H9 (cell line): ENCODE measurements around the gene TMEM181. TPM values are rescaled to one million over a fixed set of nuclear protein-coding genes. Genes with fewer than 3 reads are reported as not detected.

Experiments
- DNase-seq: peaks from one replicate; pipeline ENCODE4 v3.0.0-alpha.2; 2017
- H2AFZ ChIP-seq: one replicate; pipeline ENCODE4 v1.6.1; 2013; ENCODE audit warnings: mild to moderate bottlenecking, low read length, control low read depth, moderate library complexity
- H2AK5ac ChIP-seq: 2 replicates; pipeline ENCODE4 v1.6.1; 2013; ENCODE audit warnings: low read length, control low read depth, mixed read lengths; ENCODE audit not compliant: insufficient read length
- H2BK120ac ChIP-seq: one replicate; pipeline ENCODE4 v1.6.1; 2013; ENCODE audit warnings: low read depth, mild to moderate bottlenecking, low read length, control low read depth, inconsistent platforms; ENCODE audit not compliant: poor library complexity, severe bottlenecking
- H2BK12ac ChIP-seq: 2 replicates; pipeline ENCODE4 v1.6.1; 2013; ENCODE audit warnings: low read length, control low read depth, mixed read lengths, low read depth; ENCODE audit not compliant: insufficient read length
- H2BK15ac ChIP-seq: 2 replicates; pipeline ENCODE4 v1.6.1; 2013; ENCODE audit warnings: low read depth, low read length, control low read depth
- H2BK20ac ChIP-seq: one replicate; pipeline ENCODE4 v1.6.1; 2013; ENCODE audit warnings: low read depth, mild to moderate bottlenecking, low read length, control low read depth, inconsistent platforms; ENCODE audit not compliant: poor library complexity, severe bottlenecking
- H2BK5ac ChIP-seq: 2 replicates; pipeline ENCODE4 v1.6.1; 2013; ENCODE audit warnings: low read length, control low read depth, mixed read lengths; ENCODE audit not compliant: insufficient read length
- H3K14ac ChIP-seq: 2 replicates; pipeline ENCODE4 v1.6.1; 2013; ENCODE audit warnings: low read length, control low read depth; ENCODE audit not compliant: insufficient read depth
- H3K18ac ChIP-seq: 2 replicates; pipeline ENCODE4 v1.6.1; 2013; ENCODE audit warnings: low read depth, mild to moderate bottlenecking, mixed read lengths, low read length, control low read depth; ENCODE audit not compliant: insufficient read length
- H3K23ac ChIP-seq: 2 replicates; pipeline ENCODE4 v1.6.1; 2013; ENCODE audit warnings: low read length, control low read depth, mixed read lengths, low read depth; ENCODE audit not compliant: insufficient read length
- H3K23me2 ChIP-seq: 2 replicates; pipeline ENCODE4 v1.6.1; 2013; ENCODE audit warnings: low read depth, mild to moderate bottlenecking, mixed read lengths, low read length, control low read depth; ENCODE audit not compliant: insufficient read length, poor library complexity, severe bottlenecking
- H3K27ac ChIP-seq: 2 replicates; pipeline ENCODE4 v1.5.1; 2013; ENCODE audit warnings: low read length, control low read depth, mixed read lengths, low read depth; ENCODE audit not compliant: insufficient read length
- H3K27me3 ChIP-seq: 2 replicates; pipeline ENCODE4 v1.6.1; 2013; ENCODE audit warnings: low read length, control low read depth, inconsistent platforms; ENCODE audit not compliant: insufficient read depth
- H3K4ac ChIP-seq: 2 replicates; pipeline ENCODE4 v1.6.1; 2013; ENCODE audit warnings: low read depth, mild to moderate bottlenecking, control low read depth, inconsistent platforms, low read length, moderate library complexity
- H3K4me1 ChIP-seq: 2 replicates; pipeline ENCODE4 v1.6.1; 2013; ENCODE audit warnings: low read length, control low read depth, inconsistent platforms; ENCODE audit not compliant: insufficient read depth
- H3K4me2 ChIP-seq: 2 replicates; pipeline ENCODE4 v1.6.1; 2013; ENCODE audit warnings: low read length, control low read depth, mixed read lengths; ENCODE audit not compliant: insufficient read length, insufficient read depth
- H3K56ac ChIP-seq: 2 replicates; pipeline ENCODE4 v1.6.1; 2013; ENCODE audit warnings: low read depth, mild to moderate bottlenecking, mixed read lengths, low read length, control low read depth; ENCODE audit not compliant: insufficient read length
- H3K79me1 ChIP-seq: 2 replicates; pipeline ENCODE4 v1.6.1; 2013; ENCODE audit warnings: low read depth, mild to moderate bottlenecking, moderate library complexity, low read length, control low read depth, inconsistent platforms; ENCODE audit not compliant: insufficient read depth, poor library complexity, severe bottlenecking
- H3K79me2 ChIP-seq: 2 replicates; pipeline ENCODE4 v1.6.1; 2013; ENCODE audit warnings: low read length, control low read depth, inconsistent platforms; ENCODE audit not compliant: insufficient read depth
- H3K9ac ChIP-seq: 2 replicates; pipeline ENCODE4 v1.6.1; 2013; ENCODE audit warnings: low read length, control low read depth, mixed read lengths; ENCODE audit not compliant: insufficient read length; ENCODE audit errors: extremely low read depth
- H3K9me3 ChIP-seq: one replicate; pipeline ENCODE4 v1.6.1; 2013; ENCODE audit warnings: low read depth, low read length, inconsistent platforms; ENCODE audit not compliant: control insufficient read depth
- H3T11ph ChIP-seq: one replicate; pipeline ENCODE4 v1.6.1; 2013; ENCODE audit warnings: mild to moderate bottlenecking, low read length, control low read depth, inconsistent platforms
- H4K20me1 ChIP-seq: one replicate; pipeline ENCODE4 v1.6.1; 2013; ENCODE audit not compliant: control insufficient read depth, insufficient read length, insufficient read depth
- H4K5ac ChIP-seq: 2 replicates; pipeline ENCODE4 v1.6.1; 2013; ENCODE audit warnings: low read depth, mild to moderate bottlenecking, mixed read lengths, low read length, control low read depth; ENCODE audit not compliant: insufficient read length
- H4K8ac ChIP-seq: replicated peaks from 2 replicates; pipeline ENCODE4 v1.6.1; 2013; ENCODE audit warnings: low read length, control low read depth, mixed read lengths, low read depth; ENCODE audit not compliant: insufficient read length
- H4K91ac ChIP-seq: 2 replicates; pipeline ENCODE4 v1.6.1; 2013; ENCODE audit warnings: low read depth, mild to moderate bottlenecking, moderate library complexity, mixed read lengths, low read length, control low read depth; ENCODE audit not compliant: insufficient read length
- H3K27ac Mint-ChIP-seq, 3 experiments: 2 replicates in 2 of 3; 3 replicates in 1 of 3; pipeline ENCODE4 v1.8.0; 2020 to 2021; ENCODE audit warnings: mixed read lengths in 3 of 3, mild to moderate bottlenecking in 1 of 3, moderate library complexity in 1 of 3
- H3K27me3 Mint-ChIP-seq: 2 replicates; pipeline ENCODE4 v1.8.0; 2021; ENCODE audit warnings: low read depth, mild to moderate bottlenecking, moderate library complexity, mixed read lengths
- H3K36me3 Mint-ChIP-seq, 3 experiments: 2 replicates in 2 of 3; 3 replicates in 1 of 3; pipeline ENCODE4 v1.8.0; 2020 to 2021; ENCODE audit warnings: low read depth in 3 of 3, mixed read lengths in 3 of 3; ENCODE audit not compliant: insufficient read depth in 1 of 3
- H3K4me1 Mint-ChIP-seq, 2 experiments: 2 replicates each; pipeline ENCODE4 v1.8.0; 2020; ENCODE audit warnings: mixed read lengths in 2 of 2
- H3K4me3 Mint-ChIP-seq, 2 experiments: 2 replicates in 1 of 2; 3 replicates in 1 of 2; pipeline ENCODE4 v1.8.0; 2020 to 2021; ENCODE audit warnings: mild to moderate bottlenecking in 2 of 2, mixed read lengths in 2 of 2, moderate library complexity in 1 of 2
- H3K9me3 Mint-ChIP-seq, 2 experiments: 2 replicates in 1 of 2; 3 replicates in 1 of 2; pipeline ENCODE4 v1.8.0; 2020; ENCODE audit warnings: mild to moderate bottlenecking in 2 of 2, mixed read lengths in 2 of 2, moderate library complexity in 1 of 2
- CTCF ChIP-seq: fragments of 200-600 bp; sonication (generic); conservative IDR thresholded peaks from 3 replicates; pipeline ENCODE4 v1.8.0; 2021; ENCODE audit warnings: antibody characterized with exemption, mild to moderate bottlenecking
- WGBS: extraction: QIAGEN DNeasy Blood & Tissue Kit; methylation state at CpG from one replicate; pipeline ENCODE4 v1.1.7; 2013; ENCODE audit warnings: missing lambda C conversion rate, low lambda C conversion rate, mixed read lengths; ENCODE audit not compliant: insufficient read length; ENCODE audit errors: extremely low coverage; 5-methylcytosine and 5-hydroxymethylcytosine counted together
- total RNA-seq: library from RNA; stranded (reverse); gene quantifications from 2 replicates; pipeline ENCODE4 v1.2.1, GENCODE V29; 2021

Gene TMEM181
- total RNA-seq, 1 experiment from 2014 or later = 24.4 TPM

GRCh38 chr6:158640519-158640918 lies 80.6 kb downstream of the TMEM181 start:
- no CpG with 5 or more reads among the region's 2 CpGs for WGBS
- no peak for TF ChIP-seq CTCF
- peaks cover 4% of the 10 kb centered on the region for H3K27me3 Mint-ChIP-seq
- H3K79me1 ChIP-seq = no peaks in the 10 kb centered on the region
- no peaks in the 10 kb centered on the region for H3K9me3 ChIP-seq
- no peak overlapping the region for H2BK120ac ChIP-seq
- peaks cover 26% of the 10 kb centered on the region in 2 experiments for H3K4me1 Mint-ChIP-seq
- no peak overlapping the region for H2AFZ ChIP-seq
- H3K18ac ChIP-seq = no peak overlapping the region
- H3K56ac ChIP-seq = no peak overlapping the region
- no peak for DNase-seq
- H2BK12ac ChIP-seq = no peak overlapping the region
- H3K9ac ChIP-seq = no peak overlapping the region
- peaks cover 2% of the 10 kb centered on the region; the same call in 1 of the 2 replicates for H3K27me3 ChIP-seq
- no peak overlapping the region for H4K8ac ChIP-seq
- H3K4me3 Mint-ChIP-seq = no peak overlapping the region
- no peak overlapping the region for H4K5ac ChIP-seq
- no peak overlapping the region for H3K14ac ChIP-seq
- peaks cover 4% of the 10 kb centered on the region for H3K23me2 ChIP-seq
- H3K79me2 ChIP-seq = no peaks in the 10 kb centered on the region; the same call in 1 of the 2 replicates
- no peaks in the 10 kb centered on the region for H3K4me1 ChIP-seq
- no peak overlapping the region for H3K4me2 ChIP-seq
- H3K23ac ChIP-seq = no peak overlapping the region
- no peak overlapping the region for H2AK5ac ChIP-seq
- no peak overlapping the region for H3K4ac ChIP-seq
- H2BK20ac ChIP-seq = no peak overlapping the region
- peak overlapping the region in 1 of 3 experiments; percentile 58; a peak in 2 of 7 replicates for H3K27ac Mint-ChIP-seq
- H3K36me3 Mint-ChIP-seq = peaks cover 11 to 35% (median 28%) of the 10 kb centered on the region in 3 experiments; a peak in 6 of 7 replicates
- no peaks in the 10 kb centered on the region for H3K9me3 Mint-ChIP-seq
- no peak overlapping the region for H4K91ac ChIP-seq
- H3T11ph ChIP-seq = no peak overlapping the region
- no peak overlapping the region for H3K27ac ChIP-seq
- no peak overlapping the region for H2BK5ac ChIP-seq
- H2BK15ac ChIP-seq = no peak overlapping the region
- no peaks in the 10 kb centered on the region for H4K20me1 ChIP-seq
